SK-N-MC (cell line): Measurements from ENCODE around the gene DPP10.

Experiments used
- EZH2 ChIP-seq: fragments of 200-600 bp; sonication (generic); IDR thresholded peaks from one replicate; pipeline ENCODE4 v1.6.1; 2017; ENCODE audit warnings: antibody characterized with exemption
- POLR2AphosphoS5 ChIP-seq: IDR thresholded peaks from 2 replicates; pipeline ENCODE4 v1.6.1; 2012; ENCODE audit warnings: mild to moderate bottlenecking, low read depth, low read length, borderline replicate concordance

GRCh38 chr2:114688241-114688640, 245.8 kb downstream of the DPP10 start:
- no peak for TF ChIP-seq EZH2
- no peak for TF ChIP-seq POLR2AphosphoS5
